Kidney (tissue), 14 donors: ENCODE data around the gene PRKAB1. TPM values are rescaled to one million over a fixed set of nuclear protein-coding genes. Genes with fewer than 3 reads are reported as not detected.

Experiments used
- DNase-seq, 5 donors: peaks; one replicate each; pipeline ENCODE4 v3.0.0-alpha.2; 2013 to 2020
- FAIRE-seq: peaks from 2 replicates; lab custom pipeline; 2012; peaks lifted over from hg19 to GRCh38; lab: Jason Lieb, UNC
- H3K27ac ChIP-seq, 2 donors: one replicate each; pipeline ENCODE4 v1.7.0; 2013; ENCODE audit warnings: low read depth in 2 of 2, low read length in 2 of 2, inconsistent platforms in 1 of 2
- H3K27me3 ChIP-seq: one replicate; pipeline ENCODE4 v1.7.1; 2013; ENCODE audit warnings: low read length, inconsistent platforms; ENCODE audit not compliant: control insufficient read depth, insufficient read depth
- H3K36me3 ChIP-seq, 3 donors: one replicate each; pipeline versions ENCODE4 v1.7.0 to v1.7.1; 2013; ENCODE audit warnings: low read length in 3 of 3, control low read depth in 1 of 3, inconsistent platforms in 1 of 3; ENCODE audit not compliant: insufficient read depth in 3 of 3, control insufficient read depth in 2 of 3
- H3K4me1 ChIP-seq, 3 donors: one replicate each; pipeline versions ENCODE4 v1.7.0 to v1.7.1; 2013; ENCODE audit warnings: low read length in 3 of 3, inconsistent platforms in 1 of 3, low read depth in 1 of 3; ENCODE audit not compliant: control insufficient read depth in 2 of 3, insufficient read depth in 2 of 3
- H3K4me3 ChIP-seq, 3 donors: one replicate each; pipeline versions ENCODE4 v1.7.0 to v1.8.1; 2013; ENCODE audit warnings: low read length in 3 of 3, control low read depth in 1 of 3, inconsistent platforms in 1 of 3
- H3K9ac ChIP-seq, 3 donors: one replicate each; pipeline versions ENCODE4 v1.7.0 to v1.7.1; 2013; ENCODE audit warnings: low read length in 3 of 3, control low read depth in 1 of 3, inconsistent platforms in 1 of 3
- H3K9me3 ChIP-seq, 3 donors: one replicate each; pipeline versions ENCODE4 v1.7.0 to v1.7.1; 2013; ENCODE audit warnings: low read length in 3 of 3, control low read depth in 1 of 3, inconsistent platforms in 1 of 3; ENCODE audit not compliant: control insufficient read depth in 2 of 3, insufficient read depth in 1 of 3
- intact Hi-C: fragments of 100-400 bp; cut with DNase I; formaldehyde crosslinking; loops from one replicate; pipeline ENCODE4 v1.11.1; 2022
- polyA plus RNA-seq: library from polyadenylated mRNA; stranded (reverse); fragments of 350-450 nt; fragmentation: Illumina TruSeq; extraction: RNeasy Lipid Tissue Mini Kit (QIAGEN cat#74804); gene quantifications from one replicate; pipeline ENCODE4 v1.2.3, GENCODE V29; 2014; ENCODE audit warnings: low read depth, low replicate concordance; ENCODE audit not compliant: insufficient read depth
- total RNA-seq: library from RNA; stranded (reverse); fragmentation: NEBNext Ultra II Directional; extraction: Animal tissue kit (Norgen Biotek cat#: 25700); gene quantifications from one replicate; pipeline ENCODE4 v1.2.1, GENCODE V29; 2021
- TF ChIP-seq, protein P1 (sequence below): IDR thresholded peaks from 3 replicates; pipeline ENCODE4 v1.5.1; 2012; ENCODE audit warnings: mild to moderate bottlenecking, moderate library complexity, borderline replicate concordance; ENCODE audit not compliant: insufficient read depth; ENCODE audit errors: extremely low read depth
- donor health status: control.
- donor health status: control.
- donor health status: control.
- donor health status: control.
- donor health status: control.
- donor health status: DM: yes; HTN: yes; CAD: no.
- donor health status: Normal renal cell carcinoma (clear cell type).

PRKAB1 gene
- total and polyA plus RNA-seq, 2 donors from 2014 or later: 79.9 to 165 TPM

DNA sequence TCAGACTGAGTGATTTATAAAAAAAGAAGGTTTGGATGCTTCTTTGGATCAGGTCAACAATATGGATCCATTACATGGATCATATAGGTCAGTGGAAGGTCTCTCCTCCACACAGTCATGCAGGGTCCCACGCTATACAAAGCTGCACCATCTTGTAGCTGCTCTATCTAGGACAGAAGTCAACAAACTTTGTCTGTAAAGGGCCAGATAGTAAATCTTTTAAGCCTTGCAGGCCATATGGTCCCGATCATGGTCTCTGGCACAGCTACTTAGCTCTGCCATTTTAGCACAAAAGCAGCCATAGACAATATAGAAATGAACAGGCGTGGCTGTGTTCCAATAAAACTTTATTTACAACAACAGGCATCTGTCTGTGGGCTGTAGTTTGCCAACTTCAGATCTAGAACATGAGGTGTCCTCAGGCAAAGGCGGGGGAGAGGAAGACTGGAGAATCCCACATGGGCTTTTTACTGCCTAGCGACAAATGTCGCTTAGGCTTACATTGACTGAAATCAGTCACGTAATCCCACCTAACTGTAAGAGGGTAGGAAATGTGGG, 37.6 kb upstream of the PRKAB1 start:
- no peaks in the 10 kb centered on the region for H3K27me3 ChIP-seq
- H3K36me3 ChIP-seq: no peaks in the 10 kb centered on the region
- intact Hi-C loops: no loop called here
- no peaks in the 10 kb centered on the region for H3K4me1 ChIP-seq
- no peak overlapping the region for H3K27ac ChIP-seq
- DNase-seq (no peak), FAIRE-seq (no peak)
- TF ChIP-seq, protein P1, sequence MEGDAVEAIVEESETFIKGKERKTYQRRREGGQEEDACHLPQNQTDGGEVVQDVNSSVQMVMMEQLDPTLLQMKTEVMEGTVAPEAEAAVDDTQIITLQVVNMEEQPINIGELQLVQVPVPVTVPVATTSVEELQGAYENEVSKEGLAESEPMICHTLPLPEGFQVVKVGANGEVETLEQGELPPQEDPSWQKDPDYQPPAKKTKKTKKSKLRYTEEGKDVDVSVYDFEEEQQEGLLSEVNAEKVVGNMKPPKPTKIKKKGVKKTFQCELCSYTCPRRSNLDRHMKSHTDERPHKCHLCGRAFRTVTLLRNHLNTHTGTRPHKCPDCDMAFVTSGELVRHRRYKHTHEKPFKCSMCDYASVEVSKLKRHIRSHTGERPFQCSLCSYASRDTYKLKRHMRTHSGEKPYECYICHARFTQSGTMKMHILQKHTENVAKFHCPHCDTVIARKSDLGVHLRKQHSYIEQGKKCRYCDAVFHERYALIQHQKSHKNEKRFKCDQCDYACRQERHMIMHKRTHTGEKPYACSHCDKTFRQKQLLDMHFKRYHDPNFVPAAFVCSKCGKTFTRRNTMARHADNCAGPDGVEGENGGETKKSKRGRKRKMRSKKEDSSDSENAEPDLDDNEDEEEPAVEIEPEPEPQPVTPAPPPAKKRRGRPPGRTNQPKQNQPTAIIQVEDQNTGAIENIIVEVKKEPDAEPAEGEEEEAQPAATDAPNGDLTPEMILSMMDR: no peak
- no peak overlapping the region for H3K4me3 ChIP-seq
- no peaks in the 10 kb centered on the region for H3K9me3 ChIP-seq
- H3K9ac ChIP-seq: no peak overlapping the region

- FAIRE-seq (no peak), DNase-seq (no peak)
- TF ChIP-seq, protein P1: no peak
- no peak overlapping the region for H3K4me3 ChIP-seq
- H3K9me3 ChIP-seq: no peaks in the 10 kb centered on the region
- intact Hi-C loops: no loop called here
- H3K27me3 ChIP-seq: no peaks in the 10 kb centered on the region
- H3K9ac ChIP-seq: no peak overlapping the region
- H3K4me1 ChIP-seq: no peaks in the 10 kb centered on the region
- H3K27ac ChIP-seq: no peak overlapping the region
- no peaks in the 10 kb centered on the region for H3K36me3 ChIP-seq
Measured at GRCh38 chr12:119630962-119631550, 36.9 kb upstream of the PRKAB1 start.

DNA sequence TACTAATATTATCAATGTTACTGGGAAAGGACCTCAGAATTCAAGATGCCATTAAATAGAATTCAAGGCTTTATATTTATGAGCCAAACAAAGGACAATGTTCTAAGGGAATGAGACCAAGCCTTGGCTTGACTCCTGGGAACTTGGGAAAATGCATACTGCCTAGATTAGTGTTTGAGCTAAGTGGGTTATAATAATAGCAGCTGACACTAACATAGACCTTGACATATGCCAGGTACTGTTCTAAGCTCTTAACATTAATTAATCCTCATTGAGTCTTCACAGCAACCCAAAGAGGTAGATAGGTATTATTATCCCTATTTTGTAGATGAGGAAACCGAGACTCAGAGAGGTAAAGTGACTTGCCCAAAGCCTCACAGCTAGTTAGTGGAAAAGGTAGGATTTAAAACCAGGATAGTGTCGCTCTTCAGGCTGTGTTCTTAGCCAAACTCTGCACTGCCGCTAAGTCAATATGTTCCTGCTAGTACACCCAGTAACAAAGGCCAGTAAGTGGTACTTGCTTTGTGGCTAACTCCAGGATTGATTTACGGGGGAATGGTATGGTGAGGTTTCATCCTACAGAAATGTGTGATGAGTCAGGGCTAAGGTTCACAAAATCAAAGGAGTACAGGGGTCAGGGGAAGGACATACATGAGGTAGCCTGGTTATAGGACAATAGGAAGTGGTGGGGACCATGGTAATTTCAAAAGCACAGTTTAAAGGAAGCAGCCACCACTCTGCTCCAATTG, 35.8 kb upstream of the PRKAB1 start:
- TF ChIP-seq, protein P1: no peak
- DNase-seq (no peak), FAIRE-seq (no peak)
- Histone ChIP-seq H3K27me3 (no peaks in the 10 kb centered on the region), H3K4me3 (no peak overlapping the region), H3K9ac (no peak overlapping the region), H3K4me1 (no peaks in the 10 kb centered on the region), H3K36me3 (no peaks in the 10 kb centered on the region), H3K9me3 (no peaks in the 10 kb centered on the region), H3K27ac (no peak overlapping the region)
- intact Hi-C loops: no loop called here
